ENCODE measurements around the gene PDE4D. TPM values are rescaled to one million over a fixed set of nuclear protein-coding genes. Genes with fewer than 3 reads are reported as not detected.

The PDE4D gene
- total and polyA plus RNA-seq, 2 donors (not counting 3 experiments of a cell fraction or from before 2014, with no cell fraction given): 34.5 to 51.2 TPM

DNA sequence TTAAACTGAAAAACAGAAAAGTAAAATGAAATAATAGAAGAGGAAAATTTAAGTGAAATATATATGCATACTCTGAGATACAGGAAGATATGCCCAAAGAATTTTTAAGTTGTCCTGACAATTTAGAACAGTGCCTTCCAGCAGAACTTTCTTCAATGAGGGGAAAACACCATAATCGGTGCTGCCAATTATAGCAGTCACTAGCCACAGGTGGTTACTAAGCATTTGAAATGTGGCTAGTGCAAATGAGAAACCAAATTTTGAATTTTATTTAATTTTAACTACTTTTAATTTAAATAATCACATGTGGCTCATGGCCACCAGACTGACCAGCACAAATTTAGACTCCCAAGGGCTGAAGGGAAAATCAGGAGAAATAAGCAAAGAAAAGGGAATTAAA, 900.1 kb downstream of the PDE4D start:
- CTCF ChIA-PET: no interaction called here
- H3K27me3 ChIP-seq (ENCODE audit: control insufficient read depth in 2 of 2, insufficient read depth in 2 of 2, low read length in 2 of 2): no peaks in the 10 kb centered on the region

GRCh38 chr5:58988938-58989337, 904.6 kb downstream of the PDE4D start:
- dilution Hi-C loops (cut with MboI; ENCODE audit: extremely low pct_ligation_motif_present, low sequenced_read_pairs): no loop called here
- POLR2A ChIA-PET: no interaction called here
- Histone ChIP-seq H3K36me3 (ENCODE audit: control insufficient read depth in 2 of 2, extremely low read depth in 1 of 2, insufficient read depth in 2 of 2, low read length in 2 of 2) (peaks cover 0 to 2% of the 10 kb centered on the region in 2 experiments), H3K4me3 (replicated peaks in 1 of 3; ENCODE audit: insufficient read depth in 1 of 3, low read depth in 1 of 3, low read length in 3 of 3) (no peak overlapping the region), H3K27me3 (ENCODE audit: control insufficient read depth in 2 of 2, insufficient read depth in 2 of 2, low read length in 2 of 2) (no peaks in the 10 kb centered on the region), H4K20me1 (replicated peaks; ENCODE audit: control insufficient read depth, extremely low read depth, insufficient read depth, low read length) (no peaks in the 10 kb centered on the region), H3K4me1 (ENCODE audit: control insufficient read depth, extremely low read depth, insufficient read depth, low read length) (no peaks in the 10 kb centered on the region), H3K9me1 (replicated peaks; ENCODE audit: control insufficient read depth, extremely low read depth, insufficient read depth, low read length) (no peaks in the 10 kb centered on the region), H3K27ac (ENCODE audit: insufficient read depth, low read depth, low read length) (no peak overlapping the region), H3K9ac (replicated peaks; ENCODE audit: extremely low read depth, insufficient read depth, low read length) (no peak overlapping the region), H3K4me2 (ENCODE audit: insufficient read depth, low read length) (no peak overlapping the region), H3K9me3 (replicated peaks; ENCODE audit: control insufficient read depth, insufficient read depth, low read length) (no peaks in the 10 kb centered on the region), H2AFZ (ENCODE audit: low read depth, low read length) (no peak overlapping the region), H3K79me2 (ENCODE audit: control insufficient read depth, insufficient read depth, low read length) (no peaks in the 10 kb centered on the region)
- intact Hi-C loops (cut with micrococcal nuclease): no loop called here
- CTCF ChIA-PET: no interaction called here
- no TSS peak for BruUV-seq (replicated peaks)
- DNase-seq (ENCODE audit: low read depth, low spot score) (no peak), FAIRE-seq (no peak)
- TF ChIP-seq EZH2 (IDR thresholded peaks at IDR 0.05; ENCODE audit: borderline replicate concordance, low read depth, low read length, severe bottlenecking) (no peak), POLR2A (IDR thresholded peaks at IDR 0.05; ENCODE audit: low read depth, low read length) (no peak), FOS (IDR thresholded peaks at IDR 0.05; ENCODE audit: borderline replicate concordance, insufficient read depth, low read length) (no peak), MYC (IDR thresholded peaks at IDR 0.05; ENCODE audit: low read depth, low read length) (no peak), MAX (IDR thresholded peaks at IDR 0.05; ENCODE audit: insufficient read depth, insufficient read length) (no peak), GATA2 (IDR thresholded peaks at IDR 0.05; ENCODE audit: insufficient read depth, insufficient read length, low read depth, low read length) (no peak), JUN (IDR thresholded peaks at IDR 0.05; ENCODE audit: borderline replicate concordance, insufficient read depth, insufficient read length, low read depth) (no peak), POLR2AphosphoS5 (IDR thresholded peaks at IDR 0.05; ENCODE audit: insufficient read depth, low read depth, low read length) (no peak)
- TF ChIP-seq, protein P1, sequence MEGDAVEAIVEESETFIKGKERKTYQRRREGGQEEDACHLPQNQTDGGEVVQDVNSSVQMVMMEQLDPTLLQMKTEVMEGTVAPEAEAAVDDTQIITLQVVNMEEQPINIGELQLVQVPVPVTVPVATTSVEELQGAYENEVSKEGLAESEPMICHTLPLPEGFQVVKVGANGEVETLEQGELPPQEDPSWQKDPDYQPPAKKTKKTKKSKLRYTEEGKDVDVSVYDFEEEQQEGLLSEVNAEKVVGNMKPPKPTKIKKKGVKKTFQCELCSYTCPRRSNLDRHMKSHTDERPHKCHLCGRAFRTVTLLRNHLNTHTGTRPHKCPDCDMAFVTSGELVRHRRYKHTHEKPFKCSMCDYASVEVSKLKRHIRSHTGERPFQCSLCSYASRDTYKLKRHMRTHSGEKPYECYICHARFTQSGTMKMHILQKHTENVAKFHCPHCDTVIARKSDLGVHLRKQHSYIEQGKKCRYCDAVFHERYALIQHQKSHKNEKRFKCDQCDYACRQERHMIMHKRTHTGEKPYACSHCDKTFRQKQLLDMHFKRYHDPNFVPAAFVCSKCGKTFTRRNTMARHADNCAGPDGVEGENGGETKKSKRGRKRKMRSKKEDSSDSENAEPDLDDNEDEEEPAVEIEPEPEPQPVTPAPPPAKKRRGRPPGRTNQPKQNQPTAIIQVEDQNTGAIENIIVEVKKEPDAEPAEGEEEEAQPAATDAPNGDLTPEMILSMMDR (IDR thresholded peaks at IDR 0.05; ENCODE audit: extremely low read depth in 1 of 2, insufficient read depth in 1 of 2, low read depth in 1 of 2, low read length in 2 of 2): no peak

More for the DNA sequence above, 900.1 kb downstream of the PDE4D start:
- FAIRE-seq (no peak), DNase-seq (ENCODE audit: low read depth, low spot score) (no peak)
- H2AFZ ChIP-seq (ENCODE audit: low read depth, low read length): no peak overlapping the region
- H3K79me2 ChIP-seq (ENCODE audit: control insufficient read depth, insufficient read depth, low read length): no peaks in the 10 kb centered on the region
- BruUV-seq (replicated peaks): no TSS peak
- H3K36me3 ChIP-seq (ENCODE audit: control insufficient read depth in 2 of 2, extremely low read depth in 1 of 2, insufficient read depth in 2 of 2, low read length in 2 of 2): peaks cover 0 to 2% of the 10 kb centered on the region in 2 experiments
- H3K4me3 ChIP-seq (replicated peaks in 1 of 3; ENCODE audit: insufficient read depth in 1 of 3, low read depth in 1 of 3, low read length in 3 of 3): no peak overlapping the region
- dilution Hi-C loops (cut with MboI; ENCODE audit: extremely low pct_ligation_motif_present, low sequenced_read_pairs): no loop called here
- no peaks in the 10 kb centered on the region for H3K4me1 ChIP-seq (ENCODE audit: control insufficient read depth, extremely low read depth, insufficient read depth, low read length)
- intact Hi-C loops (cut with micrococcal nuclease): no loop called here
- no peak overlapping the region for H3K27ac ChIP-seq (ENCODE audit: insufficient read depth, low read depth, low read length)
- H3K4me2 ChIP-seq (ENCODE audit: insufficient read depth, low read length): no peak overlapping the region
- H3K9me1 ChIP-seq (replicated peaks; ENCODE audit: control insufficient read depth, extremely low read depth, insufficient read depth, low read length): no peaks in the 10 kb centered on the region
- no peak overlapping the region for H3K9ac ChIP-seq (replicated peaks; ENCODE audit: extremely low read depth, insufficient read depth, low read length)
- TF ChIP-seq FOS (IDR thresholded peaks at IDR 0.05; ENCODE audit: borderline replicate concordance, insufficient read depth, low read length) (no peak), MYC (IDR thresholded peaks at IDR 0.05; ENCODE audit: low read depth, low read length) (no peak), GATA2 (IDR thresholded peaks at IDR 0.05; ENCODE audit: insufficient read depth, insufficient read length, low read depth, low read length) (no peak), POLR2AphosphoS5 (IDR thresholded peaks at IDR 0.05; ENCODE audit: insufficient read depth, low read depth, low read length) (no peak)
- TF ChIP-seq, protein P1 (IDR thresholded peaks at IDR 0.05; ENCODE audit: extremely low read depth in 1 of 2, insufficient read depth in 1 of 2, low read depth in 1 of 2, low read length in 2 of 2): no peak
- H4K20me1 ChIP-seq (replicated peaks; ENCODE audit: control insufficient read depth, extremely low read depth, insufficient read depth, low read length): no peaks in the 10 kb centered on the region
- H3K9me3 ChIP-seq (replicated peaks; ENCODE audit: control insufficient read depth, insufficient read depth, low read length): no peaks in the 10 kb centered on the region
- POLR2A ChIA-PET: no interaction called here

All from endothelial cell of umbilical vein (primary cell).